GM12891 (cell line): ENCODE measurements around the gene DDX39B.
A peak's percentile ranks its signal among the peaks of the same experiment; 100 is the strongest.
"Not testable (repeated sequence)": the region's sequence is repeated elsewhere in the genome, so short reads cannot be mapped to it uniquely, and the experiment has no call there.

ENCODE experiments used
- DNase-seq: peaks from one replicate; pipeline ENCODE4 v3.0.0; 2011; ENCODE audit warnings: low spot score; ENCODE audit not compliant: insufficient read length
- FAIRE-seq: peaks from 2 replicates; lab custom pipeline; 2011; peaks lifted over from hg19 to GRCh38; lab: Jason Lieb, UNC
- PAX5 ChIP-seq: IDR thresholded peaks from 2 replicates; pipeline ENCODE4 v1.6.1; 2011; ENCODE audit warnings: low read length, moderate library complexity, mild to moderate bottlenecking; ENCODE audit not compliant: insufficient read depth, severe bottlenecking
- POLR2A ChIP-seq: IDR thresholded peaks from 2 replicates; pipeline ENCODE4 v1.6.1; 2011; ENCODE audit warnings: low read depth, low read length, control low read depth
- POLR2AphosphoS5 ChIP-seq: IDR thresholded peaks from 2 replicates; pipeline ENCODE4 v1.6.1; 2011; ENCODE audit warnings: low read depth, low read length, control low read depth
- POU2F2 ChIP-seq: IDR thresholded peaks from 2 replicates; pipeline ENCODE4 v1.6.1; 2011; ENCODE audit warnings: low read depth, mild to moderate bottlenecking, control low read depth, low read length, moderate library complexity
- SPI1 ChIP-seq: IDR thresholded peaks from 2 replicates; pipeline ENCODE4 v1.6.1; 2011; ENCODE audit warnings: low read depth, low read length, control low read depth
- TAF1 ChIP-seq: IDR thresholded peaks from 2 replicates; pipeline ENCODE4 v1.6.1; 2011; ENCODE audit warnings: low read depth, low read length, control low read depth

DDX39B gene

GRCh38 chr6:31530659-31531058 lies 11.1 kb downstream of the DDX39B start:
- TF ChIP-seq SPI1, result no peak
- peak; percentile 18; the same call in 1 of the 2 replicates for TF ChIP-seq POLR2AphosphoS5
- 0 out of 2 replicates have a peak, but pooled peaks have one; percentile 25 for TF ChIP-seq POLR2A
- DNase-seq (no peak), FAIRE-seq (no peak)

DNA sequence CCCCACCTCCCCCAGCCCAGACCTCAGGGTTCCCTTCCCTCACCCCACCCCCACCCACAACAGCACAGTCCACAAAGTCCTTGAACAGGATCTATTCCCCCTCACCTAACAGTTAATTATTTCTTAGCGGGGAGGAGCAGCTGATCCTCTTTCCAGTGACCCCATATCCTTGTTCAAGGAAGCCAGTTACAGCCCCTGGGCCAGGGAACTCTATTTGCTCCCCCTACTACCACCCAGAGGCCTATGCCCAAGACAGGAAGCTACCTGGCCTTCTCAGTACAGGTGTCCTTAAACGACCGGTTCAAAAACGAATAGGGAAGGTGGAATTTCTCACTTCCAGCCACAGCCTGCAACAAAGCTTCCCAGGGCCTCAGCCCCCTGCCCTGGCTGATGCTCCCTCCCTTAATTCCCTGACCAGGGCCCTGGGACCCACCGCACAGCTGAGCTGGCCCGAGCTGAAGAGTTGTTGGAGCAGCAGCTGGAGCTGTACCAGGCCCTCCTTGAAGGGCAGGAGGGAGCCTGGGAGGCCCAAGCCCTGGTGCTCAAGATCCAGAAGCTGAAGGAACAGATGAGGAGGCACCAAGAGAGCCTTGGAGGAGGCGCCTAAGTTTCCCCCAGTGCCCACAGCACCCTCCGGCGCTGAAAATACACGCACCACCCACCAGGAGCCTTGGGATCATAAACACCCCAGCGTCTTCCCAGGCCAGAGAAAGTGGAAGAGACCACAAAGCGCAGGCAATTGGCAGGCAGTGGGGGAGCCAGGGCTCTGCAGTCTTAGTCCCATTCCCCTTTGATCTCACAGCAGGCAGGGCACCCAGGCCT lies 12.3 kb downstream of the DDX39B start:
- DNase-seq (no peak), FAIRE-seq (no peak)
- peak; percentile 70 for TF ChIP-seq POLR2A
- TF ChIP-seq POU2F2, result no peak
- TF ChIP-seq TAF1, result no peak
- TF ChIP-seq PAX5, result no peak
- TF ChIP-seq SPI1, result no peak
- TF ChIP-seq POLR2AphosphoS5, result peak; percentile 69; the same call in 1 of the 2 replicates

- no peak for DNase-seq
- TF ChIP-seq TAF1, result no peak
- no peak for TF ChIP-seq POU2F2
- no peak for TF ChIP-seq PAX5
- peak; percentile 56 for TF ChIP-seq POLR2A
- FAIRE-seq, result no peak
These were observed 12.9 kb downstream of the DDX39B start, which contains the start of gene MCCD1 for GRCh38 chr6:31528821-31529328. Gene MCCD1, plus strand, starts transcription at chr6:31528962. Its CDS starts 53 bp downstream, at chr6:31529015.

GRCh38 chr6:31528307-31528777 lies 13.5 kb downstream of the DDX39B start:
- FAIRE-seq (no peak), DNase-seq (no peak)
- TF ChIP-seq PAX5, result no peak
- no peak for TF ChIP-seq TAF1
- TF ChIP-seq POLR2AphosphoS5, result no peak
- TF ChIP-seq SPI1, result no peak
- TF ChIP-seq POU2F2, result no peak
- TF ChIP-seq POLR2A, result no peak; the same call in 1 of the 2 replicates

- DNase-seq (no peak), FAIRE-seq (no peak)
- no peak for TF ChIP-seq PAX5
- TF ChIP-seq POLR2AphosphoS5, result no peak
- TF ChIP-seq TAF1, result no peak
- no peak for TF ChIP-seq SPI1
- TF ChIP-seq POU2F2, result no peak
- TF ChIP-seq POLR2A, result no peak
These were observed 15.7 kb downstream of the DDX39B start for GRCh38 chr6:31525932-31526591.

- DNase-seq (no peak), FAIRE-seq (no peak)
- TF ChIP-seq PAX5 (no peak), TAF1 (no peak), POLR2A (no peak), POU2F2 (no peak)
These were observed 16.3 kb downstream of the DDX39B start for GRCh38 chr6:31525553-31525931.

DNA sequence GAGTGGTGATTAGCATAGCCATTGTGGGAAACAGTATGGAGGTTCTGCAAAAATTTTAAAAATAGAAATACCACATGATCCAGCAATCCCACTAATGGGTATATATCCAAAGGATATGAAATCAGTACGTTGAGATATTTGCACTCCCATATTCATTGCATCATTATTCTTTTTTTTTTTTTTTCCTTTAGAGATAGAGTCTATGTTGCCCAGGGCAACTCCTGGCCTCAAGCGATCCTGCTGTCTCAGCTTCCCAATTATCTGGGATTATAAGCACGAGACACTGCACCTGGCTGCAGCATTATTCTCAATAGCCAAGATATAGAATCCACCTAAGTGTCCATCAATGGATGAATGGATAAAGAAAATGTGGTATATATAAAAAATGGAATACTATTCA lies 20.0 kb downstream of the DDX39B start:
- TF ChIP-seq POLR2A (no peak), TAF1 (no peak), POLR2AphosphoS5 (no peak), SPI1 (no peak), PAX5 (no peak), POU2F2 (no peak)
- DNase-seq (no peak), FAIRE-seq (no peak)

- no peak for TF ChIP-seq POU2F2
- TF ChIP-seq TAF1, result no peak
- no peak for TF ChIP-seq POLR2AphosphoS5
- TF ChIP-seq PAX5, result no peak
- TF ChIP-seq SPI1, result no peak
- no peak for TF ChIP-seq POLR2A
- no peak for FAIRE-seq
These were observed 28.2 kb downstream of the DDX39B start for GRCh38 chr6:31513456-31514165.

DNA sequence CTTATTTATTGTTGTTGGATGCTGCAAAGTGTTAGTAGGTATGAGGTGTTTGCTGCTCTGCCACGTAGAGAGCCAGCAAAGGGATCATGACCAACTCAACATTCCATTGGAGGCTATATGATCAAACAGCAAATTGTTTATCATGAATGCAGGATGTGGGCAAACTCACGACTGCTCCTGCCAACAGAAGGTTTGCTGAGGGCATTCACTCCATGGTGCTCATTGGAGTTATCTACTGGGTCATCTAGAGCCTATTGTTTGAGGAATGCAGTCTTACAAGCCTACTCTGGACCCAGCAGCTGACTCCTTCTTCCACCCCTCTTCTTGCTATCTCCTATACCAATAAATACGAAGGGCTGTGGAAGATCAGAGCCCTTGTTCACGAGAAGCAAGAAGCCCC lies 31.8 kb downstream of the DDX39B start:
- TF ChIP-seq POLR2A, result no peak
- TF ChIP-seq SPI1, result no peak
- no peak for TF ChIP-seq PAX5
- TF ChIP-seq TAF1, result no peak
- TF ChIP-seq POLR2AphosphoS5, result no peak
- TF ChIP-seq POU2F2, result no peak
- FAIRE-seq (no peak), DNase-seq (no peak)

More at GRCh38 chr6:31513456-31514165, 28.2 kb downstream of the DDX39B start:
- DNase-seq, result no peak

DNA sequence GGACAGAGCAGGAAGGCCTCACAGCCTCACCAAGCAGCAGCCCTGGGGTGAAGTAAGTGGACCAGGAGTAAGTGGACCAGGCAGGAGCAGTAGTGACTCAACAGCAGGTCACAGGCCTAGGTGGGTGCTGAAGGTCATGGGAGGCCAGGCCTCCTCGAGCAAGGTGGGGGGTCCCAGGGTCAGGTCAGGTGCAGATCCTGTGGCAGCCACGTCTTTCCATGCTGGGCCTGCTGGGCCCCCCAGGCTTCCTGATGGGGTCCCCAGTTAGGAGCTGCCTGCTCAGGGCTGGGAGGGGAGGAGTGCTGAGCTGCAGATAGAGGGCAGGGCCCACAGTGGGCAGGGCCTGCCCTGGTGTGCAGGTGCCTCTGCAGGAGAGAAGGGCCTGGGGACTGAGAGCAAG lies 32.8 kb downstream of the DDX39B start:
- not testable (repeated sequence) for FAIRE-seq, DNase-seq
